Urinary bladder (tissue), 4 donors: Measurements from ENCODE around the gene DHX15. TPM values are rescaled to one million over a fixed set of nuclear protein-coding genes. Genes with fewer than 3 reads are reported as not detected.

Source experiments
- DNase-seq: peaks from one replicate; pipeline ENCODE4 v3.0.0-alpha.2; 2015; ENCODE audit errors: extremely low spot score
- H3K27ac ChIP-seq: one replicate; pipeline ENCODE4 v1.5.1; 2013; ENCODE audit warnings: low read depth, mild to moderate bottlenecking, moderate library complexity
- H3K36me3 ChIP-seq: one replicate; pipeline ENCODE4 v1.6.1; 2013; ENCODE audit warnings: mild to moderate bottlenecking, moderate library complexity; ENCODE audit not compliant: insufficient read depth
- H3K4me1 ChIP-seq: one replicate; pipeline ENCODE4 v1.6.1; 2013; ENCODE audit warnings: mild to moderate bottlenecking, moderate library complexity; ENCODE audit not compliant: insufficient read depth
- H3K4me3 ChIP-seq: one replicate; pipeline ENCODE4 v1.5.1; 2013; ENCODE audit warnings: low read depth, low read length
- WGBS: extraction: QIAGEN DNeasy Blood & Tissue Kit; methylation state at CpG from one replicate; pipeline ENCODE4 v1.1.7; 2013; 5-methylcytosine and 5-hydroxymethylcytosine counted together
- polyA plus RNA-seq: library from polyadenylated mRNA; stranded (reverse); fragments of 200-250 nt; gene quantifications from one replicate; pipeline ENCODE4 v1.2.3, GENCODE V29; 2013
- total RNA-seq: library from RNA; depleted of rRNA; stranded (reverse); fragments of >200 nt; gene quantifications from one replicate; pipeline ENCODE4 v1.2.3, GENCODE V29; 2014
- donor health status: healthy with polysubstance abuse.
- donor health status: healthy.

DHX15 gene
- total and polyA plus RNA-seq, 2 donors: 58.5 to 300 TPM

DNA sequence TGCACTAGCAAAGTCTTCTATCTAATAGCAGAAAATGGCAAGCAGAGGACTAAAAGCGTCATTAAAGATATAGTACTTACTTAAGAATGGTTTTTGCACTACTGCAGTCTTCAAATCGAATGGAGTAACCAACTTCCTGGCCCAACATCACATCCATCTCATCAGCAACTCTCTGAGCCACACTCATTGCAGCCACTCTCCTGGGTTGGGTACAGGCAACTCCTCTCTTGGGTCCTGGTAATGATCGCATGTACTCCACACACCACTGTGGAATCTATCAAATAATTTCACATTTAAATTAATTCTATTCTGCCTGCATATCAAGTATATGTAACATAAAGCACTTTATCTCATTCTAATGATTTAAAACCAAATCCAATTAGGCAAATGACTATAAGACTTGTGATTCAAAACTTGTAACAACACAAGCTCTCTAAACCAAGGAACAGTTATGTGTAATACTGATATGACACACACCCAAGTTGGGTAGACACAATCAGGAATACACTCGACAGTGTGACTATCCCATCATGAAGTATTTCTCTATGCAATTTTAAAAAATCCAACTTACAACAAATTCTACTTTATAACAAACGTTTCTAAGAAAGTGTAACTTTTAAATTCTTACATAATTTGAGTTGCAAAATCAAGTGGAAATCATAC lies 13.6 kb downstream of the DHX15 start:
- no peak overlapping the region for H3K4me3 ChIP-seq
- DNase-seq: no peak
- 84% methylated on average over 5 of the region's 5 CpGs for whole genome bisulfite sequencing
- H3K27ac ChIP-seq: no peak overlapping the region
- peaks cover 1% of the 10 kb centered on the region for H3K36me3 ChIP-seq
- no peaks in the 10 kb centered on the region for H3K4me1 ChIP-seq

DNA sequence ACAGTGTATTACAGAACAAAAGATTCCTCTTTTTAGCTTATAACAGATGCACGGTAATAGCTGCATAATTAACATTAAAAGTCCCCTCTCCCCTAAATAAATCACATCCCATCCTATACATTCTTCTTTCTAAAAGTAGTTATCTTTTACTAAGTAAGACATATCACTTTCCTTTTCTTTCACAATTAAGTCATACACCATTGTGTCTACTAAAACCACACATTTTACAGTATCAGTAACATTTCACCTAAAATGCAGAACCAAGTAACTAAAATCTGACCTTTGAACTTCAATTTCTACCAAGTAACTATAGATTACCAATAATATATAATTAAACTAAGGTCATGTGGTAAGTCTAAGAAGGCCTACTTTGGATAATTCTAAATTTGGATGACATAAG lies 14.2 kb downstream of the DHX15 start:
- Histone ChIP-seq H3K27ac (no peak overlapping the region), H3K4me3 (no peak overlapping the region), H3K36me3 (peaks cover 1% of the 10 kb centered on the region), H3K4me1 (no peaks in the 10 kb centered on the region)
- WGBS: 75% methylated on average over 1 of the region's 1 CpG
- DNase-seq: no peak

DNA sequence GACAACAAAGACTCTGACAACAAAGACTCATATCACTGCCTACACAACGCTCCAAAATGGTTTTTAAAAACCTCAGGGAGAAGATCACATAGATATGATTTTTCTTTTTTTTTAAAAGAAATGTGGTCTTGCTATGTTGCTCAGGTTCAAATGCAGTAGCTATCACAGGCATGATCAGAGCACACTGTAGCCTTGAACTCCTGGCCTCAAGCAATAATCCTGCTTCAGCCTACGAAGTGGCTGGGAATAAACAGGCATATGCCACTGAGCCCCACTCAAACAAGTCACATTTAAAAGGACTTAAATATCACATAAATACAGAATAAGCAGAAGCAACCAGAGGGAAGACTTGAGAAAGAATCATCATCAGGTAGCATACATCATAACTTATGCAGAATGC lies 14.7 kb downstream of the DHX15 start:
- Histone ChIP-seq H3K36me3 (peaks cover 1% of the 10 kb centered on the region), H3K4me1 (no peaks in the 10 kb centered on the region), H3K4me3 (no peak overlapping the region), H3K27ac (no peak overlapping the region)
- DNase-seq: no peak
- 78% methylated on average over 2 of the region's 2 CpGs for WGBS

DNA sequence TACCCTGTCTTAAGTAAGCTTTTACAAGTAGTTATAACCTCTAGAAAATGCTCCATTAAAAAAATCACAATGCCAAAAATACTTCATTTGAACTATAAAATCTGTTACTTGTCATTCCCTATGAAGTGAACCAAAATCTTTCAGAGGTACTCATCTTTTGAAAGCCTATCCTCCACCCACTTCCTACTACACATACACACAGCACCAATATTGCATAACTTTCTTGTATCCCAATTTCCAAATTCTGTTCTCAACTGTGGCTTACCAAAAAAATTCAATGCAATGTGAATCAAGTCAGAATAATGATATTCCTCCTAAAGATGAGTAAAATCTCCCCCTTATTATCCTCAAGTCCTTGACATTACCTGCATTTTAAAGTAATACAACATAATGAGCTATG lies 15.9 kb downstream of the DHX15 start:
- H3K27ac ChIP-seq: no peak overlapping the region
- no peaks in the 10 kb centered on the region for H3K4me1 ChIP-seq
- DNase-seq: no peak

DNA sequence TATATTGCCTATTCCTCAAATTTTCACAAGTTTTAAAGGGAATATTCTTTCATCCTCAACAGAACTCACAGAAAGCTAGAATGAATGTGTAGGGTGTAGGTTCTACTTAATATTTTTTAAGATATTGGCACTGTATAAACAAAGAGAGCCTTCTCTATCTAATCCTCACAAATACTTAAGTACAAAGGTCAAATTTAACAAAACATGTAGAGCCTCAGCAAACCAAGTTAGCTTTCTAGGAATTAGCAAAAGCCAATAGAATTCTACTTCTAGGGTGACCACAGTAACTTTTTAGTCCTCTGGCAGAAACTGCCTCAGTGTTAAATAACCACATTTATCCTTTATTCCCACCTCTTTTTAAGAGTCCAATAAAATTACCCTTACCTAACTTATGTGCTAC lies 19.3 kb downstream of the DHX15 start:
- no peak overlapping the region for H3K4me3 ChIP-seq
- DNase-seq: no peak
- no peaks in the 10 kb centered on the region for H3K36me3 ChIP-seq
- no peaks in the 10 kb centered on the region for H3K4me1 ChIP-seq
- no peak overlapping the region for H3K27ac ChIP-seq

More for the DNA sequence above, 15.9 kb downstream of the DHX15 start:
- Histone ChIP-seq H3K4me3 (no peak overlapping the region), H3K36me3 (peaks cover 1% of the 10 kb centered on the region)

DNA sequence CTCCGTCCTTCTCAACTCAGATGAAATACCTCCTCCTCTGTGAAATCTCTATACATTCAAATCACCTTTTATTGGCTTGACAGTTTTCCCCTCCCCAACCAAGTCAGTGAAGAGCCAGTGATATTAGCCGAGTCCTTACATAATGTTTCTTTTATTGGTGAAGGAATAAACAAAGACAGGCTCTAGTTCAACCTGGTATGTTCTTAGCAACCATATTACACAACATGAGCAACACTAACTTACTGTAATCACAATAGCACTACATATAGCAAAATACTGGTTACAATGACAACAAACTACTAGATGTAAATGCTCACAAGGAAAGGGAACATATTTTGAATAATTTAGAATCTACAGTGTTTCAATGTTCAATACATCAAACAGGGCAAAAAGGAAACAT lies 19.9 kb downstream of the DHX15 start:
- WGBS: 57% methylated on average over 2 of the region's 2 CpGs
- no peak overlapping the region for H3K4me3 ChIP-seq
- H3K36me3 ChIP-seq: no peaks in the 10 kb centered on the region
- H3K4me1 ChIP-seq: no peaks in the 10 kb centered on the region
- no peak for DNase-seq
- no peak overlapping the region for H3K27ac ChIP-seq

DNA sequence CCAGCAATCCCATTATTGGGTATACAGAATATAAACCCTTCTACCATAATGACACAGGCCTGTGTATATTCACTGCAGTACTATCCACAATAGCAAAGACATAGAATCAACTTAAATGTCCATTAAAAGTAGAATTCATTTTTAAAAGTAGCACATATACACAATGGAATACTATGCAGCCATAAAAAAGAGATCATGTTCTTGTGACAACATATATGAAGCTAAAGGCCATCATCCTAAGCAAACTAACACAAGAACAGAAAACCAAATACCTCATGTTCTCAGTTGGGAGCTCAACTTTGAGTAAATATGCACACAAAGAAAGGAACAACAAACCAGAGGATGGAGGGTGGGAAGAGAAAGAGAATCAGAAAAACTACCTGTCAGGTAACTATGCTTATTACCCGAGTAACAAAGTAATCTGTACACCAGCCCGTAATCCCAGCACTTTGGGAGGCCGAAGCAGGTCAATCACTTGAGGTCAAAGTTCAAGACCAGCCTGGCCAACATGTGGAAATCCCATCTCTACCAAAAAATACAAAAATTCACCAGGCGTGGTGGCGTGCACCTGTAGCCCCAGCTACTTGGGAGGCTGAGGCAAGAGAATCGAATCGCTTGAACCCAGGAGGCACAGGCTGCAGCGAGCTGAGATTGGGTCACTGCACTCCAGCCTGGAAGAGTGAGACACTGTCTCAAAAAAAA lies 22.8 kb downstream of the DHX15 start:
- DNase-seq: no peak
- WGBS: 97% methylated on average over 8 of the region's 8 CpGs
- no peak overlapping the region for H3K27ac ChIP-seq
- H3K36me3 ChIP-seq: peaks cover 2% of the 10 kb centered on the region
- no peak overlapping the region for H3K4me3 ChIP-seq
- no peaks in the 10 kb centered on the region for H3K4me1 ChIP-seq

DNA sequence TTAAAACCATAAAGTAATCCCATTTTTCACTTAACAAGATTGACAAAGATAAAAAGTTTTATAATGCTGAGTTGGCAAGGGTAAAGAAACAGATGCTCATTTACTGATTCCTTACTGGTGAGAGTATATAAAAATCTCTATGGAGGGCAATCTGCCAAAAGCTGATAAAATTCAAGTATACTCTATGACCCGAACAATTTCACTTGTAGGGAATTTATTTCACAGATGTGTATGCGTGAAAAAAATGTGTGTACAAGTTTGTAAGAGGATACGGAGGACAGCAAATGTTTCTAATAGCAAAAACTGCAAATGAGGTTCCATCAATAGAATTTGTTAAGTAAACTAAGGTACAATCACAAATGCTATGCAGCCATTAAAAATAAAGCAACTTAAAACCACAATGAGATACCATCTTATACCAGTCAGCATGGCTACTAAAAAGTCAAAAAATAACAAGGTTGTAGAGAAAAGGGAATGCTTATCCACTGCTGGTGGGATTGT lies 23.4 kb downstream of the DHX15 start:
- Histone ChIP-seq H3K4me3 (no peak overlapping the region), H3K36me3 (peaks cover 2% of the 10 kb centered on the region), H3K27ac (no peak overlapping the region), H3K4me1 (no peaks in the 10 kb centered on the region)
- 46% methylated on average over 3 of the region's 3 CpGs for WGBS
- DNase-seq: no peak

DNA sequence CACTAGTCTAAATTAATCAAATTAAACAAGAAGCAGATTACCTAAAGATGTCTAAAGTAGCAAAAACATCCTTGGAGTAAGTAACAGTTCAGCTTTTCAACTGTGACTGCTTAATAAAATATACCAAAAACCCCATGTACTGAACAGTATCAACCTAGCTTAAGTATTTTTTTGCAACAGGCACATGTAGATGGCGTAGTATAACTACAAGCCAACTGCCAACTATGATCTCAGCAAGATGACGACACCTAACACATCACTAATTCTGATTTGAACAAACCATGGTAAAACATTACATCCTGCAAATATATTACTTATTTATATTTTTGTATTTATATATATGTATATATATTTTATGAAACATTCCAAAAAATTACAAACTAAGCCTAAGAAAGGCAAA lies 24.5 kb downstream of the DHX15 start:
- Histone ChIP-seq H3K36me3 (peaks cover 2% of the 10 kb centered on the region), H3K4me3 (no peak overlapping the region), H3K27ac (no peak overlapping the region), H3K4me1 (no peaks in the 10 kb centered on the region)
- 74% methylated on average over 2 of the region's 2 CpGs for WGBS
- DNase-seq: no peak

DNA sequence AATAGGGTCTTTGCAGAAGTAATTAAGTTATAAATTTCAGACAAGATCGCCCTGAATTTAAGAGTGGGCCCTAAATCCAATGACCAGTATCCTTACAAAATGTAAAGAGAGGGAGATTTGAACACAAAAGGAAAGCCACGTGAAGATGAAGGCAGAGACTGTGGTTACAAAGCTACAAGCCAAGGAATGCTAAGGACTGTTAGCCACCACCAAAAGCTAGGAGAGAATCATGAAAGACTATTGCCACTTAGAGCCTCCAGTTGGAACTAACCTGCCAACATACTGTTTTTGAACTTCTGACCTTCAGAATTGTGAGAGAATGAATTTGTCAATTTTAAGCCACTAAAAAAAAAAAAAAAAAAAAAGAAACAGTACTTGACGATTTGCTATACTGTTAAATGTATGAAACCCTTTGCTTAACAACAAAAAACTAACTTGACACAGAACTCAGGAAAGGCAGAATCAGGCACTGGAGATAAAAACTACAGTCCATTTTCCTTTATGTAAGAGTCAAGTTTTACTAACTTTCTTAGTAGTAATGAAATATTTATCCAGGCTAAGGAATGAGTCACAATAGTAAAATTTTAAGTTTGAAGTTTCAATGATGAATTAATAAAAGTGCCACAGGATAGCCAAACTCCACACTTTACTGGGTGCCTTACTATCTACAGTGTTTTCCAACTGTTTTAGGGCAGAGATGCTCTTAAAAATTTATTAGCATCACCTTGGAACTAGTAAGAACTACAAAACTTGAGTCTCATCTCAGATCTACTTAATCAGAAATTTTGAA lies 25.1 kb downstream of the DHX15 start:
- H3K36me3 ChIP-seq: peaks cover 2% of the 10 kb centered on the region
- 79% methylated on average over 3 of the region's 3 CpGs for WGBS
- H3K27ac ChIP-seq: no peak overlapping the region
- H3K4me3 ChIP-seq: no peak overlapping the region
- H3K4me1 ChIP-seq: no peaks in the 10 kb centered on the region
- DNase-seq: no peak

DNA sequence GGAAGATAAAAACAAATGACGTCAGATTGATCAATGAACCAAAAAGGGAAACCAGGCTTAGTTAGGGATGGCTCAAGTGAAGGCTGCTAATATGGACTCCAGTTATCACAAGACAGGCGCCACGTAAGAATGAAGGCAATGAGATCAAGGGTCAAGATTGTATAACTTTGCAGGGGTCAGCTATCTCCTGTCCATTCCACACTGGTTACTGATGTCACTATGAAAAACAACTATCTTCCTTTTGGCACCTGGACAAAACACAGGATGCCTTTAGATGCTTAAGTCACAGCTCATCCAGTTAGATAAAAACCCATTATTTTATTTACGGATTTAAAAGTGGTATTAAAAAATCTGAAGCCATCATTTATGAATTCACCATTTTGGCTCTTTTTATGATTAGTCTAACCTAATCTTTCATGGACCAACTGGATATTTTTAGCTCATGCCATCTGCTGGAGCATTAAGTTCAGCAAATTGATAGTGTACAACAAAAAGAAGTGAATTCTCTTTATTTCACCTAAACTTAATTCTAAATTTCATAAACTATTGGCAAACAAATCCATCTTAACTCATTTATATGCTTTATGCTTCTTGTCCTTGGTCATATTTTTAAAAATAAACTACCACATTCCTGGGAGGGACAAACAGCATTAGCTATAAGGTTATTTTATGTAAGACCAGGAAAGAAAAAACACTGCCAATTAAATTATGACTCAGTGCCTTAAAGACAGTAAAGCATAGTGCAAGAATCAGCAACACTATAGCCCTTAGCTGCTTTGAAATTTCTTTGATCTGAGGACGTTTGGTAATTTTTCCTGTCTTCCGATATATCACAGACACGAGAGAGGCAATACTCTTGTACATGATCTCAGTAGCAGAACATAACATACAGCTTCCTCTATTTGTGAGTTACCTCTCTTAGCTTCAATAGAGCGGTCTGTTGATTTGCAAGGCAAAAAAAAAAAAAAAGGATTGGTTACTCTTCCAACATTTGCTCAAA lies 27.0 kb downstream of the DHX15 start:
- Histone ChIP-seq H3K4me3 (no peak overlapping the region), H3K27ac (no peak overlapping the region), H3K36me3 (peaks cover 2% of the 10 kb centered on the region), H3K4me1 (no peaks in the 10 kb centered on the region)
- 58% methylated on average over 8 of the region's 8 CpGs for WGBS
- DNase-seq: no peak

DNA sequence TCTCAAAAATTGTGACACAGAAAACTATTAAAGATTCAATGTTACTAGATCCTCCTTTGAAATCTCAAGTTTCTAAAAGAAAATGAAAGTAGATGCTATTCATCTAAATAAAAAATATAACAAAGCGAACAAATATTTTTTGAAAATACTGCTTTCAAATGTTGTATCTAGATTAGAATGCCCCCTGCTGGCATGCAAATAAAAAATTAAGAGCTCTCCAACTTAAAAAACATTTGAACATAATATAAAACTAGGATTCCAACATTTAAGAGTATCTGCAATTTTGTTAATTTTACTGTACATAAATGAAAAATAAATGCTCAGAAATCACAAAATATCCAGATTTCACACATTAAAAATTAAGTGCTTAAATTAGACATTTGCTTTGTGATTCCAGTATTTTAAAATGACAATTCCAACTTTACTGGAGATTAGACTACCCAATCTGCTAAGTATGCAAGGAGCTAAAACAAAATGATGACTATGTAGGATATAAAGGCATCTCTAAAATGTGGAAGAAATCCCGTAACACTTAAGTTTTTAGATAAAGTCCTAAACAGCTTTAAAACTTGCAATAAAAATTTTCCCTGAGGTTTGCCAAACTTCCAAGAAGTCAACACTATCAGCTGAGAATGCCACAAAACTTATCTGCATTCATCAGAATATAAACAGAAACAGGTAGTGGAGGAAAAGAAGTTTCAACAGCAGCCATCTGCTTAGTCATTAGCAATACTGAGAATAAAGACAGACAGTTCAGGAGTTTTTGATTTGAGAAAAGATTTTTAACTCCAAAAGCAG lies 32.7 kb downstream of the DHX15 start:
- Histone ChIP-seq H3K4me3 (no peak overlapping the region), H3K27ac (no peak overlapping the region), H3K36me3 (peaks cover 3% of the 10 kb centered on the region), H3K4me1 (no peaks in the 10 kb centered on the region)
- 56% methylated on average over 2 of the region's 2 CpGs for WGBS
- DNase-seq: no peak
